ENCODE measurements around the gene SLC12A5. TPM values are rescaled to one million over a fixed set of nuclear protein-coding genes. Genes with fewer than 3 reads are reported as not detected.

Gene SLC12A5
- total RNA-seq, 1 donor from 2014 or later, result not detected

DNA sequence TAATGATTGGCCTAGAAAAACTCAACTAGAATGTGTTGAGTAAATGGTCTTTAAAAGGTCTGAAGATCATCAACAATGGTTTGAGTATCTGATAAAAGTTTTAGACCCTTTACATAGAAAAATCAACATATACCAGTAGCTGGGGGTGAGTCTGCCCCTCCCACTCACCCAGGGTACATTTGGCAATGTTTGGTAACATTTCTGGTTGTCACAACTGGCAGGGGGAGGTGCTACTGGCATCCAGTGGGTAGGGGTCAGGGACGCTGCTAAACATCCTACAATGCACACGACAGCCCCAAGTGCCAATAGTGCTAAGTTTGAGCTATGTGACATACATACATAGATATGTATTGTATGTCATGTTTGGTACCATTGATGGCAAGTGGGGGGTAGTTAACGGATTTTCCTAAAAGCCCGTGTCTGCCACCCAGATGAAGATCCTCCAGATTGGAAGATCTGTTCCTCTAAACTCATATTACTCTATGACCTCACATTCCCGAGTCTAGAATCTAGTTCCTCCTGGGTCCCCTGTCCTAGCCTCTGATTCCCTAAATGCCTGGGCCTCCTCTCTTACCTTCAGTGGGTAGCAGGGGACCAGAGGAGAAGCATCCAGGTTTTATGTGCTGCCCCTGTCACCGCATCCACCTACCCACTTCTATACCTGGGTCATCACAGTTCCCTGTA lies 22.9 kb upstream of the SLC12A5 start:
- no peak for DNase-seq (ENCODE audit: low spot score)

DNA sequence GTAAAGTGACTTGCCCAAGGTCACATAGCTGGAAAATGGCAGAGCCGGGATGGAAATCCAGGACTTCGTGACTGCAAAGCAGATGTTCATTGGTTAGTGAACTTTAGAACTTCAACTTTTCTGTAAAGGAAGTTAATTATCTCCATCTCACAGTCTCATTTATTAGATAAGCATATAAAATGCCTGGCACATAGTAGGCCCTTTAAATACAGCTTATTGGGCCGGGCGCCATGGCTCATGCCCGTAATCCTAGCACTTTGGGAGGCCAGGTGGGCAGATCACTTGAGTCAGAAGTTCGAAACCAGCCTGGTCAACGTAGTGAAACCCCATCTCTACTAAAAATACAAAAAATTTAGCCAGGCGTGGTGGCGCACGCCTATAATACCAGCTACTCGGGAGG lies 22.1 kb upstream of the SLC12A5 start:
- no peak for DNase-seq (ENCODE audit: low spot score)

DNA sequence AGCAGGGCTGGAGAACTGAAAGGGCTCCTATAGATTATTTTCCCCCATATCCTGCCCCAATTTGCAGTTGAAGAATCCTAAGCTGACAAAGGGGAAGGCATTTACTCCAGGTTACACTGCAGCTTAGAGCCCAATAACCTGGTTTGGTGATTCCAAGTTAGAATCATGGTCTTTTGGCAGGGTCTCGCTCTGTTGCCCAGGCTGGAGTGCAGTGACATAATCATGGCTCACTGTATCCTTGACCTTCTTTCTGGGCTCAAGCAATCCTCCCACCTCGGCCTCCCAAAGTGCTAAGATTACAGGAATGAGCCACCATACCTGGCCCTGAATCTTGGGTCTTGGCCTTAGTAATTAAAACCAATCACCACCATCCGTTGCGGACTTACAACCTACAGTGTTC lies 21.3 kb upstream of the SLC12A5 start:
- no peak for DNase-seq (ENCODE audit: low spot score)

DNA sequence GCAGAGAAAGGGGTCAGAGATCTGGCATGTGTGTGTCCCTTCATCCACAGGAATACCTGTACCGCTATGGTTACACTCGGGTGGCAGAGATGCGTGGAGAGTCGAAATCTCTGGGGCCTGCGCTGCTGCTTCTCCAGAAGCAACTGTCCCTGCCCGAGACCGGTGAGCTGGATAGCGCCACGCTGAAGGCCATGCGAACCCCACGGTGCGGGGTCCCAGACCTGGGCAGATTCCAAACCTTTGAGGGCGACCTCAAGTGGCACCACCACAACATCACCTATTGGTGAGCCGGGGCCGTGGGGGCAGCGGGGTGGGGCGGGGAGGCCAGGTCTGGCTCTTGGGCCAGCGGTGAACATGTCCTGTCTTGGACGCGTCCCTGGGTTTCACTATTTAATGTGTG lies 19.2 kb upstream of the SLC12A5 start:
- DNase-seq (ENCODE audit: low spot score), result no peak

DNA sequence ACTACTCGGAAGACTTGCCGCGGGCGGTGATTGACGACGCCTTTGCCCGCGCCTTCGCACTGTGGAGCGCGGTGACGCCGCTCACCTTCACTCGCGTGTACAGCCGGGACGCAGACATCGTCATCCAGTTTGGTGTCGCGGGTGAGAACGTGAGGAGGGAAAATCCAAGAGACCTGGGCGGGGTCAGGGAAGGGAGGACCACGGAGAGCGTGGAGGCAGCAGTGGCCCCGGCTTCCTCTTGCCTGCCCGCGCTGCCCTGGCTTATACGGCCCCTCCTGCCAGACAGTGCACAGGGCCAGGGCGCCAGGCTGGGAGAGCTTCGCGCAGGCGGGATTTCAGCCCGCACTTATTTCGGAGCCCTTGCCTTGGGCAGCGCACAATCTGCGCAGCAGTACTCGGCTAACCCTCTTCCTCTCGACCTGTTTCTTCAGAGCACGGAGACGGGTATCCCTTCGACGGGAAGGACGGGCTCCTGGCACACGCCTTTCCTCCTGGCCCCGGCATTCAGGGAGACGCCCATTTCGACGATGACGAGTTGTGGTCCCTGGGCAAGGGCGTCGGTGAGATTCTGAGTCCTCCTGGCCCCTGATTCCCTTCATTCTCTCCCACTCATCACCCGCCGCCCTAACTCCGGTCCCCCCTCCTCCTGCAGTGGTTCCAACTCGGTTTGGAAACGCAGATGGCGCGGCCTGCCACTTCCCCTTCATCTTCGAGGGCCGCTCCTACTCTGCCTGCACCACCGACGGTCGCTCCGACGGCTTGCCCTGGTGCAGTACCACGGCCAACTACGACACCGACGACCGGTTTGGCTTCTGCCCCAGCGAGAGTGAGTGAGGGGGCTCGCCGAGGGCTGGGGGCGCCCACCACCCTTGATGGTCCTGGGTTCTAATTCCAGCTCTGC lies 18.3 kb upstream of the SLC12A5 start:
- no peak for DNase-seq (ENCODE audit: low spot score)

DNA sequence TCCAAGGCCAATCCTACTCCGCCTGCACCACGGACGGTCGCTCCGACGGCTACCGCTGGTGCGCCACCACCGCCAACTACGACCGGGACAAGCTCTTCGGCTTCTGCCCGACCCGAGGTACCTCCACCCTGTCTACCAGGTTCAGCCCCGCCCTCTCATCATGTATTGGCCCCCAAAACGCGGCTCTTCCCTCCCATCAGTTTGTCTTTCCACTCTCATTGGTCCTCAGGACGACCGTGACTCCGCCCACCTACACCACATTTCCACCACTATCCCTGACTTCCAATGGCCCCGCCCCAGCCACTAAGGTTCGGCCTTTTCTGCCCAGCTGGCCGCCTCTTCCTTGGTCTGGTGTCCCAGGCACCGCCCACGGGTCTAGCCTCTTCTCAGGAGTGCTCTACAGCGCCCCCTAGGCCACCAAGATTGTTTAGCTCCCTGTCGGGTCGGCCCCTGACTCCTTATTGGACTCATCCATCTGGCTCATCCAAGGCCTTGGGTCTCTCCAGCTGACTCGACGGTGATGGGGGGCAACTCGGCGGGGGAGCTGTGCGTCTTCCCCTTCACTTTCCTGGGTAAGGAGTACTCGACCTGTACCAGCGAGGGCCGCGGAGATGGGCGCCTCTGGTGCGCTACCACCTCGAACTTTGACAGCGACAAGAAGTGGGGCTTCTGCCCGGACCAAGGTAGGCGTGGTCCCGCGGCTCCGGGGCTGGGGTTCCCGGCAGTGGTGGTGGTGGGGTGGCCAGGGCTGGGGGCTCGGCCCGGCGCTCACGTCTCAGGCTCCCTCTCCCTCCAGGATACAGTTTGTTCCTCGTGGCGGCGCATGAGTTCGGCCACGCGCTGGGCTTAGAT lies 17.2 kb upstream of the SLC12A5 start:
- DNase-seq (ENCODE audit: low spot score), result no peak

DNA sequence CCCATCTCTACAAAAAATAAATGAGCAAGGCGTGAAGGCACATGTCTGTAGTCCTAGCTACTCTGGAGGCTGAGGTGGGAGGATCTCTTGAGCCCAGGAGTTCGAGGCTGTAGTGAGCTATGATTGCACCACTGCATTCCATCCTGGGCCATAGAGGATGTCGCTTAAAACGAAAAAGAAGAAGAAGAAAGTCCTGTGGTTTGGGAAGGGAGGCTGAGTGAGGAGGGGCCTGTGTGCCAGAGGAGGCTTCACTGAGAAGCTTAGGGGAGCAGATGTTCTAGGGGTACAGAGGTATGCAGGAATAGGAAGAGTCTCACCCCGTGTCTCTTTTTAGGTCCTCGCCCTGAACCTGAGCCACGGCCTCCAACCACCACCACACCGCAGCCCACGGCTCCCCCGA lies 16.1 kb upstream of the SLC12A5 start:
- no peak for DNase-seq (ENCODE audit: low spot score)

DNA sequence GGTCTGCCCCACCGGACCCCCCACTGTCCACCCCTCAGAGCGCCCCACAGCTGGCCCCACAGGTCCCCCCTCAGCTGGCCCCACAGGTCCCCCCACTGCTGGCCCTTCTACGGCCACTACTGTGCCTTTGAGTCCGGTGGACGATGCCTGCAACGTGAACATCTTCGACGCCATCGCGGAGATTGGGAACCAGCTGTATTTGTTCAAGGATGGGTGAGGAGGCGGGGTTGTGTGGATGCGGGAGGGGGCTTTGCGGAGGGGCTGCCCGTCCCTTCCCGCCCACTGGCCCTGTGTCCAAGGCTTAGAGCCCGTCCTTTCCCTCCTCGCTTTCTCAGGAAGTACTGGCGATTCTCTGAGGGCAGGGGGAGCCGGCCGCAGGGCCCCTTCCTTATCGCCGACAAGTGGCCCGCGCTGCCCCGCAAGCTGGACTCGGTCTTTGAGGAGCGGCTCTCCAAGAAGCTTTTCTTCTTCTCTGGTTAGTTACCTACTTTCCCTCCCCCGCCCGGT lies 15.6 kb upstream of the SLC12A5 start:
- DNase-seq (ENCODE audit: low spot score), result no peak

DNA sequence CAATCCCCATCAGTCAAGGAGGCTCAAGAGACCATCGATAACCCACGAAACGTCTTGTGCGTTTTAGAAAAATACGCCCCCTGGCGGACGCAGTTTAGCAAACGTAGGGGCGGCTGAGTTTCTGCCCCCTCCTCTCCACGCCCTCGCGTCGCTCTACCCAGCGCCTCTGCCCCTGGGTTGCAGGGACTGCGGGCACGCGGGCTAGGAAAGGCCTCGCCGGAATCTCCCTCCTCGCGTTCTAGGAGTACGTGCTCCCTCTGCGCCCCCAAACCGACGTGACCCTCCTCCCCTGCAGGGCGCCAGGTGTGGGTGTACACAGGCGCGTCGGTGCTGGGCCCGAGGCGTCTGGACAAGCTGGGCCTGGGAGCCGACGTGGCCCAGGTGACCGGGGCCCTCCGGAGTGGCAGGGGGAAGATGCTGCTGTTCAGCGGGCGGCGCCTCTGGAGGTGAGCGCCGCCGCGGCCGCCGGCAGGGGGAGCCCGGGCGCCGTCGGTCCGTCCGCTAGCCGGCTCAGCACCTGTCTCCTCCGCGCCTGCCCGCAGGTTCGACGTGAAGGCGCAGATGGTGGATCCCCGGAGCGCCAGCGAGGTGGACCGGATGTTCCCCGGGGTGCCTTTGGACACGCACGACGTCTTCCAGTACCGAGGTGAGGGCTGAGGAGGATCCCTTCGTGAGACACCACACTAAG lies 15.0 kb upstream of the SLC12A5 start:
- no peak for DNase-seq (ENCODE audit: low spot score)

DNA sequence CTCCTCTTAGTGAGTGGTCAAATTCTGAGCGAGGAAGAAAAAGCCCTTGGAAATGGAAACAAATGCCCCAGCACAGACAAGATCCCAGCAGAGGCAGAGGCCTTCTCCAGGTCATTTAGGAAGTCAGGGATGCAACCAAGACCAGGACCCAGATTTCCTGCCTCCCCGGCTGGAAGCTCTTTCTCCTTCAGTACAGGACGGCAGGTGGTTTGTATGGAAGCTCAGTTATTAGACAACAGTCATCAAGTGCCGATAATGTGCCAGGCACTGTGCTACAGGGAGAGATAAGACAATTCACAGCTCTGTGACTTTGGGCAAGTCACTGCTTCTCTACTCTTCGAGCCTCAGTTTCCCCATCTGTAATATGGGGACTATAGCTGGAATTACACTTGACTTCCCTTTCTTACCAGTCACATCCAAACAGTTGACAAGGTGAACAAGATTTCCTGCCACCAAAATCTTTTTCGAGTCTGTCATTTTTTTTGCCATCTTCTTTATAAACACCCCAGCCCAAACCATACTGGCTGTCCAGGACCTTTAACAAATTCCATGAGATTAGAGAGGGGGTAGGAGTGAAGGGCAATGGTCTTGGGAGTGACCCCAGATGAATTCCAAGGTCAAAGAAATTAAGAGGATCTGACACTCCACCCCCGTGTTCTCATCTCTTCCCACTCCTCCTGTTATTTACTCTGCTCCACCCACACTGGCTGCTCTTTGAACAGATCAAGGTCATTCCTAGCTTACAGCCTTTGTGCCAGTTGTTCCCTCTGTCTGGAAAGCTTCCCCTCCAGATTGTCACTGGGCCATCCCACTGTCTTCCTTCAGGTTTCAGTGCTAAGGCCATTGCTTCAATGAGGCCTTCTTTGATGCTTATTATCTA lies 14.3 kb upstream of the SLC12A5 start:
- no peak for DNase-seq (ENCODE audit: low spot score)

DNA sequence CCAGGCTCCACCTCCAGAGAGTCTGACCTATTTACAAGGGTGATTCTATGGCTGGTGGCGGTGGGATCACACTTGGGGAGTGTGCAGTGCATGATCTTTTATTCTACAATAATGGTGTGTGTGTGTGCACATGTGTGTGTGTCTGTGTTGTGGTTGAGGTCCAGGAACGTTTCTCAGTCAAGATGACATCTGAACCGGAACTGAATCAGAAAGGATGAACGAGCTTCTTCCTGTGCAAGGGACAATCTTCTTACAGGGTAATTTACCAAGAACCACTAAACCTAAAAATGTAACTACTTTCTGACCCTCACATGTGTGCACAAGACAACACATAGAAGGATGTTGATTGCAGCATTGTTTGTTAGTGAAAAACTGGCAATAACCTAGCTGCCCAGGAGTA lies 11.7 kb upstream of the SLC12A5 start:
- no peak for DNase-seq (ENCODE audit: low spot score)

DNA sequence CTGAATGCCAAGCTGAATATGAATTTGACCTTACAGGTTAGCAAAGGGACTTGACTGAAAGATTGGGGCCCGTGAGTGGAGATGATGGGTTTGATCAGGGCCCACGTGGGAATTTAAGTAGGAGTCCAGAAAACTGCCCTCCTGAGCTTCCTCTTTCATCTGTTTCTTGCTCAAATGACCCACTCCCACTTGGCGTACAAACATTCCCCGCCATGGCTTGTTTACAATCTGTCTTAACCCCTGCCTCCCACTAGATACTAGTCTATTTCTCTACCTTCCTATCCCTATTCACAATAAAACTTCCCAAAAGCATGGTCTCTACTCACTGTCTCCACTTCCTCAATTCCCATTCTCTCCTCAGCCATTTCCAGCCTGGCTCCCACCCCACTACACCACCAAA lies 10.9 kb upstream of the SLC12A5 start:
- DNase-seq (ENCODE audit: low spot score), result no peak

DNA sequence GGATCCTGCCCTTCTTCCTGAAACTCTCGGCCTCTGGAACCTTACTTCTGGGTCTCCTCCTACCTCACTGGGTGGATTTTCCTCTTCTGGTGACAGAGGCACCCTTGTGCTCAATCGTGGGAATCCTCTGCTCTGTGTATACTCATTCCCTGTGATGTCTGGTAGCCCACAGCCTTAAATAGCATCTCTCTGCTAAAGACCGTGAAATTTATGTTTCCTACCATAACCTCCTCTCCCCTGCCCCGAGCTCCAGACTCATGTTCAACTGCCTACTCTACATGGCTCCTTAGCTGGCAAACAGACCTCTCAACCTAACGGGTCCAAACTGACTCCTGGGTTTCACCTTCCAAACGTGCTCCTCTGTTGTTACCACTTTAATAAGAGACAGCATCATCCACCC lies 10.4 kb upstream of the SLC12A5 start:
- no peak for DNase-seq (ENCODE audit: low spot score)

DNA sequence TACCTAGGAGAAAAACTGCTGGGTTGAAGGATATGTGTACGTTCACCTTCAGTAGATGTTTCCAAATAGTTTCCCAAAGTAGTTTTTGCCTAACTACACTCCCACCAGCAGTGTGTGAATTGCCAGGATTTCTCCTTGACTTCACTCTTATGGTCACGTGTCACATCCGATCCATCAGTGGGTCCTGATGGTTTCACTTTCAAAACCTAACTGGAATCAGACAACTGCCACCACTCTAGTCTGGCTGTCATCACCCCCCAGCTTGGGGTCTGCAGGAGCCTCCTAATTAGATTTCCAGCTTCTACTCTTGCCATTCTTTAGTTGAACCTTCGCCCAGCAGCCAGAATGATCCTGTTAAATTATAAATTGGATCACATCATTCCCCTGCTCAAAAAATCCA lies 8.5 kb upstream of the SLC12A5 start:
- no peak for DNase-seq (ENCODE audit: low spot score)

DNA sequence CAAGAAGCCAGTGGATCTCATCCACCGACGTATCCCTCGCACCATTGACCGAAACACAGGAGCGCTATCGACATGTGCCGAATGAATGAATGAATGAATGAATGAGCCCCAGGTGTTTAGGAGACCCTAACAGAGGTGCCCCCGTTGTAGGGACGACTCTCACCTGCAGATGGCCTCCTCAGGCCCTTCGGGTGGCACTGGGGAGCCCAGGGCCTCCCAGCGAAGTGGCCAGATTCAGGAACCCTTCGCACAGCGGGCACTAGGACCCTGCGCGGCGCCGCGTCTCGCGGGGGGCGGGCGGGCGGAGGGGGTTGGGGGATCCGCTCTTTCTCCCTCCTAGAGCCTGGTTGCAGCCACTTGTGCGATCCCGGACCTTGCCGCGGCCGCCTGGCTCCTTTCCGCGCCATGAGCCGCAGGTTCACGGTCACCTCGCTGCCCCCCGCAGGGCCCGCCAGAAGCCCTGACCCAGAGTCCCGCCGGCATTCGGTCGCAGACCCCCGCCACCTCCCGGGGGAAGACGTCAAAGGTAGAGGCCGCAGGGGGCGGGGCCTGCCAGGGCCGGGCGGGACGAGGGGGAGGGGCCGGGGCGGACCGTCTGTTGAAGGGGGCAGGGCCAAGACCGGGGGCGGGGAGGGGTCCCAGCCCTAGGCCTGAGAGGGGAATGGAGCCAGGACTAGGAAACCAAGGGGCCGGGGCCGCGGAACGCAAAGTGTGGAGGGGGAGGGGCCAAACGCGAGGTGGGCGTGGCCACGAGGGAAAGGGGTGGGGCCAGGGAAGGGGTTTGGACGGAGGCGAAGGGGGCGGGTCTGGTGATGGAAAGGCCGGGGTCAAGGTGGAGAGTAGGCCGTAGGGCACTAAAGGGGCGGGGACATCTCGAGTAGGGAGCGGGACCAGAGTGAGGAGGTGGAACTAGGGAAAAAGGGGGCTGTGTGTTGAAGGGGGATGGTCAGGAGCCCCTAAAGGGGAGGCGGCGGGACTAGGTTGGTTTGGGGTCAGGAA lies 7.4 kb upstream of the SLC12A5 start:
- DNase-seq (ENCODE audit: low spot score), result no peak

DNA sequence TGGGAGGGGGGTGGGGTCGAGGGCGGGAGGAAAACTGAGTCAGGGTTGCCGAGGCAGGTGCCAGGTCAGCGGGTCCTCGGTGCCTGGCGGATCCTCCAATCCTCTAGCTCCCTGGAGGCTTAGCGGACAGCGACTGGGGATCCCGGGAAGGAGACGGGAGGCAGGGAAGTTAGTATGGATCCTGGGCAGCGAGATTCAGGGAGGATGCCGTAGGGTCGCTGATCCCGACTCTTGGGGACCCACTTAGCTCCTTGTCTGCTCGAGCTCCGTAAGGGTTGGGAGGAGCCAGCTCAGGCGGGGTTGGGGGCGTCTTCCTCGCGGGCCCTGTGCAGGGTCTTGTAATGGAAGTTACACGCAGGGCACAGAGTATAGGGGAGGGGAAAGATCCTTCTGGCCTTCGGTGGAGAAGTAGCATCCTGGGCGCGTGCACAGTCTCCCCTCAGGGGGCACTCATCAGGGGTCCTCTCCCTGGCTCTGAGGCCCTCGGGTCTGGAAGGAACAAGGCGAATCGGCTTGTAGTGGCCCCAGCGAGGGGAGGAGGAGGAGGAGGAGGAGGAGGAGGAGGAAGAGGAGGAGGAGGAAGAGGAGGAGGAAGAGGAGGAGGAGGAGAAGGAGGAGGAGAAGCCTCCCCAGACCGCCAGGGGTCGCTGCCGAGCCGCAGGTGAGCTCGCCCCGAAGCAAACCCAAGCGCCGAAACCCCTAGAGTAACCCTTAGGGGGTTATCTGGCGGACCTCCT lies 6.4 kb upstream of the SLC12A5 start:
- DNase-seq (ENCODE audit: low spot score), result no peak

DNA sequence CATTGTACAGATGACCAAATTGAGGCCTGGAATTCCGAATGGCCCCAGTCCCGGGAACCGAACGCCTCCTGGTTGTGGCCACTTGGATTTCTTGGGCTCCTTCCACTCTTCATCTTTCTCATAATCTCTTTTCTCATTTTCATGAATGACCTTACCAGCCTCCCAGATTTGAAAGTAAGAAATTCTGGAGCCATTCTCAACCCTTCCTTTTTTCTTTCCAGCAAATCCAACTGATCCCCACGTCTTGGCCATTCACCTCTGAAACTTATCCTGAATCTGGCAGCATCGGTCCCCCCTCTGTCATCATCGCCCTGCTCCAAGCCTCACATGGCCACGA lies 5.9 kb upstream of the SLC12A5 start:
- no peak for DNase-seq (ENCODE audit: low spot score)

DNA sequence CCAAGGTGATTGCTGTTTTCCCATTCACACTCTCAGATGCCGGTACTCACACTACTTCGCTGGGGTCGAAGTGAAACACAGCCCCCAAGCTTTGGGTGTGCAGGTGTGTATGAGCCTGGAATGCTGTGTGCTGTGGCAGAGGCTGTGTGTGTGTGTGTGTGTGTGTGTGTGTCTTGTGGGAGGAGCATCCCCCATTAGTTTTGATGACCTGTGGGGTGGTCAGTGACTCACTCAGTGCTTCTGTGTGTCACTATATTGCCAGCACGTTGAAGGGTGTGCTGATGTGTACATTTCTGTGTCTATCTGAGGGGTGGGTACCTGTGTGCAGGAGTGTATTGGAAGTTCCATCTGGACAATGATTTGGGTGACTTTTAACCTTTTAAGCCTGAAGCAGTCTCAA lies 5.0 kb upstream of the SLC12A5 start:
- DNase-seq (ENCODE audit: low spot score), result no peak

DNA sequence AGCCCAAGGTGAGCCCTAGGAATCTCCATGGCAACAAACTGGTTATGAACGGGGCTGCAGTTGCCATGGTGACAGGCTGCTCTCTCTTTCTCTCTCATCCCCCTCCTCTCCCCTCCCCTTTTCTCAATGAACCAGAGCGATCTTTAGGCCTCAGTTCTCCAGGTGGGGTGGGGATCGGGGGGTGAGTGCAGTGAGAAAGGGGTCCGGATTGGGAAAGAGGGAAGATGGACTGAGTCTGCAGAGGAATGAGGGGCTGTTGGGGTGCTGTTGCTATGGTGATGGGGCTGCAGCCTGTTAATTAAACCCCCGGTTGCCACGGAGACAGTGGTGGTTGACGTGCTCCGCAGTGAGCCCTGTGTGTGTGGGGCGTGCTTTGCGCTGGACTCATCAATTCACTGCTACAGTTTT lies 3.6 kb upstream of the SLC12A5 start:
- DNase-seq (ENCODE audit: low spot score), result no peak

All from ureter (tissue), 1 donor.